ACHN (cell line): ENCODE measurements around the gene POLR2C.
"Not testable (repeated sequence)": the region's sequence is repeated elsewhere in the genome, so short reads cannot be mapped to it uniquely, and the experiment has no call there.

Source experiments
- DNase-seq: peaks from one replicate; pipeline ENCODE4 v3.0.0-alpha.2; 2015
- in situ Hi-C: cut with HindIII; loops from 2 replicates; pipeline ENCODE4 v1.10.0; 2017; ENCODE audit warnings: low sequenced_read_pairs, low pct_ligation_motif_present, low pct_unique_long_range_greater_than_20kb

The POLR2C gene

GRCh38 chr16:57462209-57462977, at the start of gene POLR2C:
TSS of gene POLR2C (plus strand) at chr16:57462679. CDS start at chr16:57462725, 46 bp downstream.
- in situ Hi-C loops = no loop called here
- DNase-seq = peak; percentile 90

DNA sequence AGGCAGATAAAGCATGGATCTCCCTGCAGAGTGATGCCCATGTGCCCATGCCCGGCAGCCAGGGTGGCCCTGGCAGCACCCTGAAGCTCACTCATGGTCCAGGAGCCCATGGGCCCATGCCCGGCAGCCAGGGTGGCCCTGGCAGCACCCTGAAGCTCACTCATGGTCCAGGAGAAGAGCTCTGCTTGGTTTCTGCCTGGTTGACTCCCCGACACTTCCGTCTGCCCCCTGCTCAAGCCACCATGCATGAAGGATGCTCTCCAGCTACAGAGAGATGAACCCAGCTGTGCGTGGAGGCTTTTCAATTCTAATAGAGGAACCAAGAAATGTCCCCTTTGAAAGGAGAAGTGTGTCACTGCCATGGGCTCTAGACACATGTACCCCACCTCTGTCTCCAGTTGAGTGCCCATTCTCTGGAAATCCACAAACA, 49.2 kb upstream of the POLR2C start:
- in situ Hi-C loops = no loop called here
- no peak for DNase-seq

DNA sequence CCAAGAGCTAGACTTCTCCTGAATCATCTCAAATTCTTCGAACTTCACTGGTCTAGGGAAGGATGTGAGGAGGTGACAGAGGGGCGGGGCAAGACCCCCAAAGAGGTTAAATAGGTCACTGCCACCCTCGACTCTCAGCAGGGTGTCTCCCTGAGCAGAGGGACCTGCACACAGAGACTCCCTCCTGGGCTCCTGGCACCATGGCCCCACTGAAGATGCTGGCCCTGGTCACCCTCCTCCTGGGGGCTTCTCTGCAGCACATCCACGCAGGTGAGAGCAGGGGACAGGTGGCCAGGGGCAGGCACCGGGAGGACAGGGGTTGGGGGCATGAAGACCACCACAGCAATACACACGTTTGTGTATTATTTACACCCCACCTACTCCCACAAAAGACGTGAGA, 48.7 kb upstream of the POLR2C start:
- in situ Hi-C loops = no loop called here
- no peak for DNase-seq

- in situ Hi-C loops = no loop called here
- DNase-seq = no peak
These were observed 46.4 kb upstream of the POLR2C start for GRCh38 chr16:57416084-57416483.

GRCh38 chr16:57419506-57419905, 43.0 kb upstream of the POLR2C start:
- in situ Hi-C loops = no loop called here
- DNase-seq = no peak

- peak; percentile 60 for DNase-seq
- in situ Hi-C loops = no loop called here
These were observed 40.2 kb upstream of the POLR2C start for GRCh38 chr16:57422026-57422944.

GRCh38 chr16:57423152-57423551, 39.3 kb upstream of the POLR2C start:
- in situ Hi-C loops = no loop called here
- DNase-seq = no peak

GRCh38 chr16:57424583-57424982, 37.9 kb upstream of the POLR2C start:
- no peak for DNase-seq
- in situ Hi-C loops = no loop called here

DNA sequence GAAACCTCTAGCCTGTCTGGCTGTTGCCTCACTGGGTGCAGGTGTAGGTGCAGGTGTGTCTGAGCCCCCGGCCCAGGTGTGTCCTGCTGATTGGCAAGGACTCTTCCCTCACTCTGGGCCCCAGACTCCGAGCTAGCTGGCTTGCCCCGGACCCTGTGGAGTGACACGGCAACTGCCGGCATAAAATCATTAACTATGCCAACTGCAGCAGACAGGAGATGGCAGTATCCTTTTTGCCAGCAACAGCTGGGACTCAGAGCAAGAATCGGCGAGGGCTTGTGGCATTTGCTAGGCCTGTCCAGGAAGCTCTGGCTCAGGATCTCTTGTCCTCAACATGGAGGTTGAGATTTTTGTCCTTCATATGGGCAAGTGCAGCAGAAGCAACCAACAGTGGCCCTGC, 36.1 kb upstream of the POLR2C start:
- no peak for DNase-seq
- in situ Hi-C loops = no loop called here

GRCh38 chr16:57427307-57427706, 35.2 kb upstream of the POLR2C start:
- no peak for DNase-seq
- in situ Hi-C loops = no loop called here

DNA sequence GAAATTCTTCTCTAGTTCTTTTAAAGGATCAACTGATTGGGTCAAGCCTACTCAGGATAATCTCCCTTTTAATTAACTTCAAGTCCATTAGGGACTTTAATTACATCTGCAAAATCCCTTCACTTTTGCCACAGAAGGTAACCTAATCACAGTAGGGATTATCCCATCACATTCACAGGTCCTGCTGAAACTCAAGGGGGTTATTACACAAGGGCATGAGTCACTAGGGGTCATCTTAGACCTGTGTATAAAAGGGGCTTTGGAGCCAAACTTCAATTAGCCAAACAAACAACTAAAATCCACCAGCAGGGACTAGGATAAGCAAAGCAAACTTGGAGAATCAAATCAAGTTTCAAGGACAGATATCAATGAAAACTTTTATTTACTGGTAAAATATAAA, 34.7 kb upstream of the POLR2C start:
- no peak for DNase-seq
- in situ Hi-C loops = no loop called here

DNA sequence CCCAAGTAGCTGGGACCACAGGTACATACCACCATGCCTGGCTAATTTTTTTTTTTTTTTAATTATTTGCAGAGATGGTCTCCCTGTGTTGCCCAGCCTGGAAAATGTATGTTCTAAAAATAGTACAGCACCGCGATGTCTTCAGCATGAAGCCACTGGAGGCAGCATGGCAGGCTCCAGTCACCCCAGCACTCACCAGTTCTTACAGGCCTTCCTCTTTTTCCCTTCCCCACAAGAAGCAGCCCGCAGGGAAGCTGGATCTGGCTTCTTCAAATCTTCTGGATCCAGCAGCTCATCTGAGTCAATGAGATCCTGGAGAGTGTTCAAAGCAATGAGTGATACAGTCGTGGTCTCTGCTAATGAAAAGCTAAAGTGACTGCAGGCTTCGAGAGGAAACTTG, 31.5 kb upstream of the POLR2C start:
- in situ Hi-C loops = no loop called here
- DNase-seq = no peak

DNA sequence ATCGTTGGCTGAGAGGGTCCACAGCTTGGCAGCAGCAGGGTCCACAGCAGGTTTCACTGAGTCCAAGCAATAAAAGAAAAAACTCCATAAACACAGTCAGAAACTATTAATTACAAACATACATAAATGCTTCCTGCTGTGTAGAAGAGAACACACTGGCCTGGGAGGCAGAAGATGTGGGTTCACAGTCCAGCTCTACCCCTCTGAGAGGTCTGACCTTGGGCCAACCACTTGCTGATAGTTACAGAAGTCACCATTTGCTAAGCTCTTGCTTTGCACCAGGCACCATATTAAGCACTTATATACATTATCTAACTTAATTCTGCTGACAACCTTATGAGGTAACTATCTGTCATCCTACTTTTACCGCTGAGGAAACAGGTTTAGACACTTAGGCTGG, 30.0 kb upstream of the POLR2C start:
- in situ Hi-C loops = no loop called here
- no peak for DNase-seq

DNA sequence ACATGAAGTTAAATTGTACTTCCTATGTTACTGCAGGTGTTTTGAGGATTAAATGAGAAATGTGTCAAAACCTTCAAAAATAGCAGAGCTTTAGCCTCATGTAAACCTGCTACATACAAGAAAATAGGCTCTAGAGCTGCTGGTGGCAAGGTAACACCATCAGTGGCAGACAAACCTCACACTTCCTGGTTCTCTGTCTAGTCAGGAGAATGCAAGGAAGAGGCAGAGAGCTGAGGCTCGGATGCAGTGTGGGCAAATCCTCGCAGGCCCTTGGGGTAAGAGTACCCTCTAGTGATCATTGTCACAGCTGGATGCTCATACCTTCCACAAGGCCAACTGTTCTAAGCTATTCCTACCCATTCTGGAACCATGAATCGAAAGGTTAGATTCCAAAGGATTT, 29.5 kb upstream of the POLR2C start:
- in situ Hi-C loops = no loop called here
- DNase-seq = no peak

DNA sequence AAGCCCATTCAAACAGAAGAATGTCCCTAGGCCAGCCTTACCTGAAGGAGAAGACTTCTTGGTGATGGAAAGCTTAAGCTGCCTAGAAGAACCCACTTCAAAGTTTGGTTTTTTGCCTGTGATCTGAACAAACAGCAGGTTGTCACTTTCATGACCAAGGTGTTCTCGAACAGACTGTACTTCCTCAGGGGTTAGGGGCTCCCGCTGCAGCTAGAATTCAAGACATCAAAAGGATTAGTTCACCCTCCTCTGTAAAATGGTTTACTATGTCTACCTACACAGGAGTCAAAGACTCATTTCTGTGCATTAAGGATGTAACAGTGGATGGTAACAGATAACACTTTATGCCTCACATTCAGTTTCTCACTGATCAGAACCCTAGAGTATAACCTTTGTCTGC, 28.5 kb upstream of the POLR2C start:
- DNase-seq = no peak
- in situ Hi-C loops = no loop called here

DNA sequence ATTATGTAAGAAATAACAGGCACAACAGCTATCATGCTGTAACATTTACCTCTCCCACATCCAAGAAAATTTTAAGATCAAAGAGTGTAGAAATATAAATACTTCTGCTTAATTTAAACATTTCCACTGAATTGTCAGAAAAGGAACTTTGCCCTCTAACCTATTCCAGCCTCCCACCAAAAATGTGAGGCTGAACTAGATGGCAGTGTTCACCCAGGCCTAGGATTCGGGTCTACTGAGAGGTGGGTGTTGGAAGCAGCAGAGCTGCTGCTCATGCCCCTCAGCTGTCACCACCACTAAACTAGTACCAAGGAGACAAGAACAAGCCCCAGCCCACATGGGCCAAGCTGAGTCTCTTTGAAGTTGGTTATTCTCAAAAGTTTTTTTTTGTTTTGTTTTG, 26.6 kb upstream of the POLR2C start:
- no peak for DNase-seq
- in situ Hi-C loops = no loop called here

DNA sequence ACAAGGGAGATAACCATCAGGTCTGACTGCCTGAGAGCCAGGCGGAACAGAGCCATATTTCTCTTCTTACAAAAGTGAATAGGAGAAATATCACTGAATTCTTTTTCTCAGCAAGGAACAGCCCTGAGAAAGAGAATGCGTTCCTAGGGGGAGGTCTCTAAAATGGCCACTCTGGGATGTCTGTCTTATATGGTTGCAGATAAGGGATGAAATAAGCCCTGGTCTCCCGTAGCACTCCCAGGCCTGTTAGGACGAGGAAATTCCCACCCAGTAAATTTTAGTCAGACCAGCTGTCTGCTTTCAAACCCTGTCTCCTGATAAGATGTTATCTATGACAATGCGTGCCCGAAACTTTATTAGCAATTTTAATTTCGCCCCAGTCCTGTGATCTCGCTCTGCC, 22.5 kb upstream of the POLR2C start:
- in situ Hi-C loops, DNase-seq: not testable (repeated sequence)

DNA sequence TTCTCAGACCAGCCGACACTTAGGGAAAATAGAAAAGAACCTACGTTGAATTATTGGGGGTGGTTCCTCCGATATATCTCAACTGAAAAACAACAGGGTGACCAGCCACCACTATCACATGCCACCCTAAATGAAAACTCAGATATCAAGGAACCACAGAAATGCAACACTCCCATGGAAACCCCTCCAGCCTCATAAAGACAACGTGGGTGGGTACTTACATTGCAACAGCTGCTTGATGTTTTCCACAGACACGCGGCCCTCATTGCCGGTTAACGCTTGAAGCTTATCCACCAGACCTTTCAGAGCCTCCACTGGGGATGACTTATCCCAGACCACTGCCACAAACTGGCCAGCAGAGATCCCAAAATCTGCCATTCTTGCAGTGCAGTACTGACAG, 21.9 kb upstream of the POLR2C start:
- DNase-seq, in situ Hi-C loops: not testable (repeated sequence)

- DNase-seq = no peak
- in situ Hi-C loops = no loop called here
These were observed 17.8 kb upstream of the POLR2C start for GRCh38 chr16:57444711-57445110.

- no peak for DNase-seq
- in situ Hi-C loops = no loop called here
These were observed 17.0 kb upstream of the POLR2C start for GRCh38 chr16:57445510-57445909.
